Neural cell (in vitro differentiated cells): ENCODE measurements around the gene SVOPL.

Source experiments
- CTCF ChIP-seq: fragments of 450-650 bp; IDR thresholded peaks from 2 replicates; pipeline ENCODE4 v1.5.1; 2014; ENCODE audit warnings: antibody characterized with exemption, mild to moderate bottlenecking, moderate library complexity; ENCODE audit not compliant: poor library complexity, severe bottlenecking
- EP300 ChIP-seq: fragments of 450-650 bp; conservative IDR thresholded peaks from 2 replicates; pipeline ENCODE4 v1.6.1; 2014; ENCODE audit warnings: antibody characterized with exemption, mild to moderate bottlenecking, moderate library complexity; ENCODE audit not compliant: poor library complexity, severe bottlenecking
- POLR2AphosphoS5 ChIP-seq: IDR thresholded peaks from 2 replicates; pipeline ENCODE4 v1.6.1; 2012
- SMC3 ChIP-seq: fragments of 450-650 bp; conservative IDR thresholded peaks from 2 replicates; pipeline ENCODE4 v1.6.1; 2014; ENCODE audit warnings: antibody characterized with exemption, mild to moderate bottlenecking, moderate library complexity; ENCODE audit not compliant: poor library complexity
- TAF1 ChIP-seq: IDR thresholded peaks from 2 replicates; pipeline ENCODE4 v1.6.1; 2012; ENCODE audit warnings: low read depth

GRCh38 chr7:138663725-138664710 is 37.1 kb downstream of the SVOPL start:
- TF ChIP-seq CTCF (no peak), TAF1 (no peak), POLR2AphosphoS5 (peak; percentile 48), EP300 (peak; percentile 63), SMC3 (no peak)
